HG03025 (cell line): ENCODE data around the gene SLC35F3.
"Not testable (repeated sequence)": the region's sequence is repeated elsewhere in the genome, so short reads cannot be mapped to it uniquely, and the experiment has no call there.

ENCODE experiments used
- ATAC-seq: cut with Tn5 transposase; IDR thresholded peaks from one replicate; pipeline ENCODE4 v1.9.1; 2021; ENCODE audit warnings: mild to moderate bottlenecking, moderate library complexity; ENCODE audit not compliant: unreplicated experiment, low FRiP score

SLC35F3 gene

DNA sequence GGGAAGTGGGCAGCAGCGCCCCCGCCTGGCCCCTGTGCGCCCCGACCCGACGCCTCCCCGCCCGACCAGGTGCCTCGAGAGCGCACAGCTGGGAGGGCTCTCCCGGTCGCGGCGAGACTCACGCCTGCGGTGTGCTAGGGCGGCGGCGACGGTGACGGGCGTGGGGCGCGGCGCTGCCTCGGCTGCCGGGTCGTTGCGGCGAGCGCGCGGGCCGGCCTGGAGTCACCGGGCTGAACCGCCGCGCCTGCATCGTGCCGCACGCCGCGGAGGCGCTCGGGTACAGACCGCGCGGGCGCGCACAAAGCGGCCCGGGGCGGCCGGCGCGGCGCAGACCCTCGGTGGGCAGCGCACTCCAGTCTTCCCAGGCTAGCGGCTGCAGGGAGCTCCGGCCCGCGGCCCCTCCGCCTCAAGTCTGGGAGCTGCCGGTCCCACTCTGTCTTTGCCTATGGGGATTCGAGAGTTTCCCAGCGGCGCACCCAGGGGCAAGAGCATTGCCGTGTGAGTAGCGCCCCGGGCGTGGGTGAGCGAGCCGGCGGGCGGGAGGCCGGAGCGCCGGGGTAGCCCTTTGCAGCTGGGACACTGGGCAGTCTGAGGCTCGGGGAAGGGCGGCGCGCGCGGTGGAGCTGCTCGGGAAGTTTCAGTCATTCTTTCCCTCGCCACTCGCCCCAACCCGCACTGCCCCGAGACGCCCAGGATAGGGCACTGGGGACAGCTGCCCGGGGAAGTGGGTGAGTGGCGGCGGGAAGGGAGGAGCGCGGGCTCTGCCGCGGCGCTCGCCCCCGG, at the start of gene SLC35F3:
SLC35F3 (plus strand) TSS at position 44 of the 783 bp plus-strand sequence.
- ATAC-seq, result no peak

DNA sequence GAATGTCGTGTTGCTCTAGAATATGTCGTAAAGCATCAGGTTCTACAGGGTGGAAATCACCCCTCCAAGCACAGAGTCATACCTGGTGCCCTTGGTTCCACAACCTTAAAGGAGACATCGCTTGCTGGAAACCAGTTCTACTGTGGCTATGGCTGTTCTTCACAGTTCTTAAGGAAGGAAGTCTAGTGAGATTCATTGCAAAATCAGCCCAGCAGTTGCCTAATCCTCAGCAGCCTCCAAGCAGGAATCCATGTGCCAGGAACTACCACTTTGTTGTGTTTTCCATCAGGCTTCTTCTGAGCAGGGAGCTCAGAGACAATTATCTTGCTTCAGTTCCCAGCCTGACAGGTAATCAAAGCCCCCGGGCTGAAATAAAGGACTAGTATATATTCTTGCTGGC, 45.0 kb upstream of the SLC35F3 start:
- ATAC-seq, result no peak

DNA sequence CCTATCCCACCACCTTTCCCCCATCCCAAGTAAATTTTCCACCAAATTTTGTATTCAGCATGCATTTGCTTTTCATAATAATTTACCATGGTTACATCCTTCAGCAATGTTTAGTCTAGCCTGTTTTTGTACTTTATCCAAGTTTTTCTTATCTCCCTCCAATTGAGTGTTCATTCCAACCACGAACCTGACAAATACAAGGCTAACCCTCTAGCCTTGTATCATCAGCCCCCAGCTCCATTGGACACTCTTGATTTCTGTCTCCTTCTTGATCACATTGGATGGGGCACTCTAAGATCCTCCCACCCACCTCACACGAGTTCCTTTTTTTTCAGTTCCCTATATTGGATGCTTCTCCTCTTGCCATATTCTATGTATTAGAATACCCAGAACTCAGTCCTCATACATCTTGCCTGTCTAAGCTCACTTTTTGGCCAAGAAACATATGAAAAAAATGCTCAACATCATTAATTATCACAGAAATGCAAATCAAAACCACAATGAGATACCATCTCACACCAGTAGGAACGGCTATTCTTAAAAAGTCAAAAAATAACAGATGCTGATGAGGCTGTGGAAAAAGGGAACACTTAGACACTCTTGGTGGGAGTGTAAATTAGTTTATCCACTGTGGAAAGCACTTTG, 40.5 kb upstream of the SLC35F3 start:
- no peak for ATAC-seq

DNA sequence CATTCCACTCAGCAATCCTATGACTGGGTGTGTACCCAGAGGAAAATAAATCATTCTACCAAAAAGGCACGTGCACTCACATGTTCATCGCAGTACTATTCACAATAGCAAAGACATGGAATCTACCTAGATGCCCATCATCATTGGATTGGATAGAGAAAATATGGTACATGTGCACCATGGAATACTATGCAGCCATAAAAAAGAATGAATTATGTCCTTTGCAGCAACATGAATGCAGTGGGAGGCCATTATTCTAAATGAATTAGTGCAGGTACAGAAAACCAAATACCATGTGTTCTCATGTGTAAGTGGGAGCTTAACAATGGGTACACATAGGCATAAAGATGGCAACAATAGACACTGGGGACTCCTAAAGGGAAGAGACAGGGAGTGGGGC, 39.9 kb upstream of the SLC35F3 start:
- no peak for ATAC-seq

DNA sequence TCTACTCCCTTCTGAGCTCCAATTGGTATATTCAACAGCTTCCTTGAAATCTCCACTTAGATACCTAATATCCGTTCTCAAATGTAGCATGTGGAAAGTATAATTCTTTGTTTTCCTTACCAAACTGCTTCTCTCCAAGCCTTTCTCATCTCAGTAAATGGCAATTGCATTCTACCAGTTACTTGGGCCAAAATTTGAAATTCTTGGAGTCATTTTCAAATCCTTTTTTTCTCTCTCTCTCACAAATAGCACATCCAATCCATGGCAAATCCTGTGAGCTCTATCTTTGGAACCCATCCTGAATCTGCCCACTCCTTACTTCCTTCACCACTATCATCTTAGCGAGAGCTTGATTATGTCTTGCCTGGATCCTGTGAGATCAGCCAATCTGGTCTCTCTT, 39.3 kb upstream of the SLC35F3 start:
- no peak for ATAC-seq

DNA sequence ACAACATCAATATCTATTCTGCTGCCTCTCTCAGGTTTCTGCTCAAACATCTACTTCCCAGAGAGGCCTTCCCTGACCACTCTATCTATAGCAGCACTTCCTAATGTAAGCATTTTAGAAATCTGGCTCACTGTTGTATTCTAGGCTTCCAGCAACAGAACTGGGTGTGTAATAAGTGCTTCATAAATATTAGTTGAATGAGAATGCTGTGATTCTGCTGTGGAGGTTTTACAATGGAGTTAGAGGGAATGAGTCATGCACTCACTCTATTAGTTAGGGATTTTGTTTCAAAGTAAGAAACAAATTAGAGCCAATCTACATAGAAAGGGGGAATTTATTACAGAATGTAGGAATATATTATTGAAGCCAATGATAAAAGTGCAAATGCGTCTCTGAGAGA, 38.6 kb upstream of the SLC35F3 start:
- ATAC-seq, result no peak

DNA sequence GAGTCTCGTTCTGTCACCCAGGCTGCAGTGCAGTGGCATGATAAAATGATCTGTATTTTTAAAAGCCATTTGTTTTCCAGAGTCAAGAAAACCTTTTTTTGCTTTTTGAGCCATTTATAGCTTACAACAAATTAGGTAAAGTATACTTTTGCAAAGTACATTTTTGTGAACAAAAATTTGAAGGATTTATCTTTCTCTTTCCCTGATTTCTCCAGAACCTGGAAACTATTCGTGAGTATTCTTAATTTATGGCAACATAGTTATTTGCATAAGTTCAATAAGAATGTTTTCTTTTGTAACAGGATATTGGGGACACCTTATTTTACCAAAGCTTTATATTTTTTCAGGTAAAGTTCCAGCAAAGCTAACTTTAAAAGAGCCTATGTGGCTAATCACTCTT, 37.4 kb upstream of the SLC35F3 start:
- ATAC-seq, result no peak

DNA sequence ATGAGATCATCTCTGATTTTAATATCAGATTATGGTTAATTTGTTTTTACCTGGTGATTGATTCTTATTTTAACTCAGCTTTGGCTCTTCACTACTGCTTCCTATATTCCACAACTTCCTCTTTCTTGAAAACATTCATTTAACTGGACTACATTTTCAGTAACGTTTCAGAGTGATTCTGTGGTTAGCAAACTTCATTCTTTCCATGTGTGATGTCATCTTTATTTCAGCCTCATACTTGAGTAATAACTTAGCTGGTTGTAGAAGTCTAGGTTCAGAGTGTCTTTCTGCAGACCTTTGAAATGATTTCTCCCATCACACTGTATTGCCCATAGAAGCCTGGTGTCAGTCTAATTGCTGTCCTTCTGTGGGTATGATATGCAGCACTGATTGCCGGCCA, 36.0 kb upstream of the SLC35F3 start:
- no peak for ATAC-seq

DNA sequence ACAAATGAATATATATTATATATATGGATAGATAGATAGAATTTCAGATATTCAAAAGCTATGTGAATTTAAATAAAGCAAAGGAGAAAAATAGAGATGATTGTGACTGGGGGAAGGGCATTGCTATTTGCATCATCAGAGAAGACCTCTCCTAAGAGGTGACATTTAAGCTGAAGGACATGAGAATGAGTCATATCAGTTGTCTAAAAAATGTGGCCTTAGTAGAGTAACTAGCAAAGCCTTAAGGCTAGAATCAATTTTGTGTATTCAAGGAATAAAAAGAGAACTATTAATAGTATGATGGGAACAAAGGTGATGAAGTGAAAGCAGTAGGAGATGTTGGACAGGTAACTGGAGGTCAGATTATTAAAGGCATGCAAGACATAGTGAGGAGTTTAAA, 34.8 kb upstream of the SLC35F3 start:
- no peak for ATAC-seq

DNA sequence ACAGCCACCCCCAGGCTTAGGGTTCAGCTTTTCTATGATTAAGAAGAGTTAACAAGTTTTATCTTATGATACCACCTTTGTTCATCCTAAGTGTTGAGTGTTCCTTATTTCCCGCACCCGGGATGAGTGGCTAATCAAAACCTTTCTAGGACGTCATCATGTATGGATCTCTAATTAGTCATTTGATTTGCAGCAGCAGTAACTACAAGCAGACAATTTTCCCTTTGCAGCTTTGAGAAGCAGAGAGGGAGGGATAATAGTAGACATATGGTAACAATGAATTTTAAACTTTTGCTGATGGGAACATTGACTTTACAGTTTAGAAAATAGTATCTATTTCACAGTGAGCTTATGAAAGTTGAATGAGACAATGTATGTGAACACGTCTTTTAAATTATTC, 30.8 kb upstream of the SLC35F3 start:
- ATAC-seq, result no peak

DNA sequence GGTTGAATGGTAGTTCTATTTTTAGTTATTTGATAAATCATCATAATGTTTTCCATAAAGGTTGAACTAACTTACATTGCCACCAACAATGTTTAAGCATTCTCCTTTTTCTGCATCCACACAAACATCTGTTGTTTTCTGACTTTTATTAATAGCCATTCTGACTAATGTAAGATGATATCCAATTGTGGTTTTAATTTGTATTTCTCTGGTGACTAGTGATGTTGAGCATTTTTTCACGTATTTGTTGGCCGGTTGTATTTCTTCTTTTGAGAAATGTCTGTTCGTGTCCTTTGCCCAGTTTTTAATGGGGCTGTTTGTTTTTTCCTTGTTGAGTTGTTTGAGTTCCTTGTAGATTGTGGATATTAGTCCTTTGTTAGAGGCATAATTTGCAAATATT, 24.6 kb upstream of the SLC35F3 start:
- ATAC-seq, result no peak

DNA sequence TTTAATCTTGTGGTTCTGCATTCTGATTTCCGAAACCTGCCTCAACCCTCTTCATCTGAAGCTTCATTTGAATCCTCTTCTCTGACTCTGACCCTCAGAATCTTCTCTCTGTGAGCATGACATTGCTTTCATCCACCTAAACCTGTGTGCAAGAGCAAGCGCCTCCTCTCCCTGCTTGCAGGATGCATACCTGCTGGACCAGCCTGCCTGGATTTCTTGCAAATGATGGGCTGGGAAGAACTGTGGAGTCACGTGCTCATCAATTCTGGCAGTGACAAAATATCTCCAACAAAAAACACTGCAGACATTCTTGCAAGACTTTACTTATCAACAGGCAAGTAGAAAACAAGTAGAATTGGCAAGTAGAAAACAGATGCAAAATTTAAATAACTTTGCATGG, 20.8 kb upstream of the SLC35F3 start:
- no peak for ATAC-seq

DNA sequence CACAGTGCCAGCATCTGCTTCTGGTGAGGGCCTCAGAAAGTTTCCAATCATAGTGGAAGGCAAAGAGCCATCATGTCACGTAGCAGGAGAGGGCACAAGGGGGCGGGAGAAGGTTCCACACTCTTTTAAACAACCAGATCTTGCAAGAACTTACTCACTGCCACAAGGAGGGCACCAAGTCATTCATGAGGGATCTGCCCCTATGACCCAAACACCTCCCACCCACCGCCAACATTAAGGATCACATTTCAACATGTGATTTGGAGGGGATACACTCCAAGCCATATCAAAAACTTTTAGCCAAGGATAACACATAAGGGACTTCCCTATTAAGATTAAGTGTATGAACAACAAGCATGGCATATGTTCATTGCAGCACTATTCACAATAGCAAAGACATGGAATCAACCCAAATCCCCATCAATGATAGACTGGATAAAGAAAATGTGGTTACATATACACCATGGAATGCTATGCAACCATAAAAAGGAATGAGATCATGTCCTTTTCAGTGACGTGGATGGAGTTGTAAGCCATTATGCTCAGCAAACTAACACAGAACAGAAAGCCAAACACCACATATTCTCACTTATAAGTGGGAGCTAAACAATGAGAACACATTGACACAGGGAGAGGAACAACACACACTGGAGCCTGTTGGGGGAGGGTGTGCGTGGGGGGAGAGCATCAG, 19.9 kb upstream of the SLC35F3 start:
- ATAC-seq, result no peak

DNA sequence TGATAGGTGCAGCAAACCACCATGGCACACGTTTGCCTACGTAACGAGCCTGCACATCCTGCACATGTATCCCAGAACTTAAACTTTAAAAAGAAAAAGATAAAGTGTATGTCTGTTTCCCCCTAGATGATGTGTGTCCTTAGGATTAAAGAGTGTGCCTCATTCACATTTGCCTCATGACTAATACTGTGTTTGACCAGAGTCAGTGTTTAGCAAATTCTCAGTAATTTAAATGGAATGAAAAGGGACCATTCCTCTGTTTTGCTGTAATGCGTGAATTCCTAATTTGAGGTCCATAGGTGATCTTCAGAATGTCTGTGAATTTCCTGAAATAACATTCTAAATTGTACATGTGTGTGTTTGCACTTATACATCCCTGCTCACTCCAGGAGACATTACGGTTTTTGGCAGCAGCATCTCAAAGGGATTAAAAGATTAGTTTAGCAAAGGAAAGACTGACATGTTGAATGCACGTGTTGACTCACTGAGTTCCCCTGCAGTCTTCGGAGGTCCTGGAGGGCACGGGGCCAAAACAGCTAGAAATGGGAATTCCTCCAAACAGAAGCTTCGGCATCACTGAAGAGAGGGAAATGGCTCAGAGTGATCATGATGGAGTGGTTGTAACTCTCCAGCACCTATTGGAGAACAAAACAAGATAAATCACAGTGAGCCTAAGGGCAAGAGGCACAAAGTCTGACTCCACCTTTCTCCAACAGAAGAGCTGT, 19.1 kb upstream of the SLC35F3 start:
- no peak for ATAC-seq

DNA sequence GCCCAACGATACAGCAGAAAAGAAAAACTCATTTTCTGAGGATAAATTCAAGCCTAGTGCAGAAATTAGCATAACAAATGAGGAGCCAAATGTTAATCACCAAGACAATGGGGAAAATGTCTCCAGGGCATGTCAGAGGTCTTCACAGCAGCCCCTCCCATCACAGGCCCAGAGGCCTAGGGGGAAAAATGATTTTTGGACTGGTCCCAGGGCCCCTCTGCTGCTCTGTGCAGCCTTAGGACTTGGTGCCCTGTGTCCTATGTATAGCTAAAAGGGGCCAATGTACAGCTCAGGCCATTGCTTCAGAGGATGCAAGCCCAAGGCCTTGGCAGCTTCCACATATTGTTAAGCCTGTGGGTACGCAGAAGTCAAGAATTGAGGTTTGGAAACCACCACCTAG, 13.3 kb upstream of the SLC35F3 start:
- ATAC-seq, result not testable (repeated sequence)

DNA sequence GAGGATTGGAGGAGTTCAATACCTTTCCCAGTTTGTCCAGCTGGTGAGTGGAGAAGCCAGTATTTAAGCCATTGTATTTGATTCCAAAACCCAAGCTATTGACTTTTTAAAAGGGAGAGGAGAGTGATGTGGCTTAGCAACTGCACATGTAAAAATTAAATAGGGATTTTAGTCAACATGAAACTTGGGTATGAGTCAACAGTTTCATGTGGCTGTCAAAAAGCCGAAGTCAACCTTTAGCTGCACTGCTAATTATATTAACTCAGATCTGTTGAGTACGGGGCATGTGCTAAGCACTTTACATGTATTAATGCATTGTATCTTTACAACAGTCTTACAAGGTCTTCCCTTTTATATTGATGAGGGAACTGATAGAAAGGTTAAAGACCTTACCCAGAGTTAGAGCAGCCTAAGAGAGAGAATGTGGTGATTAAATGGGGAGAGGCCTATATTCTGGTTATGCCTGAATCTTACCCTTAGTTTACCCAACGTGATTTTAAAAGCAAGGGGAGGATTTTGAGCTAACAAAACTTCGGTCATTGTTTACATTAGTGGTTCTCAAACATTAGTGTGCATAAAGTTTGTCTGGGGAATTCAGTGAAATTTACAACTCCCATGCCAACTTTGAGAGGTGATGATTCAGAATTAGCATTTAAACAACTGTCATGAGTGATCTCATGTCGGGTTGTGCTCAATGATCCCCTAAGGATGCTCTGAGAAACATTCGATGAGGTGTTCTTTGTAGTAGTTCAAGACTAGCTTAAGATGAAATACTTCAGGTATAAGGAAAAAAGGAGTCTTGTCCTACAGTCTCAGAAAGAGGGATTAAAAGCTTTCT, 6.9 kb upstream of the SLC35F3 start:
- peak; percentile 95 for ATAC-seq

DNA sequence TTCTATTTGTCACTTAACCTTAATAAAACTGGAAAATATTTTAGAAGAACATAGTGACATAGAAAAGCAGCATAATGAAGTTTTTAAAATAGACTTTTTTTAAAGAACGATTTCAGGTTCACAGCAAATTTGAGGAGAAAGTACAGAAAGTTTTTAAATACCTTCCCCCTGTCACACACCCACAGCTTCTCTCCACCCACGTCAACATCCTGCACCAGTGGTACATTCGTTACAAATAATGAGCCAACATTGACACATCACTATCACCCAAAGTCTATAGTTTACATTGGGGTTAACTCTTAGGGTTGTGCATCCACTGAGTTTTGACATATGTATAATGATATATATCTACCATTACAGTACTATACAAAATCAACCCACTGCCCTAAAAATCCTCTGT, 3.0 kb upstream of the SLC35F3 start:
- ATAC-seq, result no peak

DNA sequence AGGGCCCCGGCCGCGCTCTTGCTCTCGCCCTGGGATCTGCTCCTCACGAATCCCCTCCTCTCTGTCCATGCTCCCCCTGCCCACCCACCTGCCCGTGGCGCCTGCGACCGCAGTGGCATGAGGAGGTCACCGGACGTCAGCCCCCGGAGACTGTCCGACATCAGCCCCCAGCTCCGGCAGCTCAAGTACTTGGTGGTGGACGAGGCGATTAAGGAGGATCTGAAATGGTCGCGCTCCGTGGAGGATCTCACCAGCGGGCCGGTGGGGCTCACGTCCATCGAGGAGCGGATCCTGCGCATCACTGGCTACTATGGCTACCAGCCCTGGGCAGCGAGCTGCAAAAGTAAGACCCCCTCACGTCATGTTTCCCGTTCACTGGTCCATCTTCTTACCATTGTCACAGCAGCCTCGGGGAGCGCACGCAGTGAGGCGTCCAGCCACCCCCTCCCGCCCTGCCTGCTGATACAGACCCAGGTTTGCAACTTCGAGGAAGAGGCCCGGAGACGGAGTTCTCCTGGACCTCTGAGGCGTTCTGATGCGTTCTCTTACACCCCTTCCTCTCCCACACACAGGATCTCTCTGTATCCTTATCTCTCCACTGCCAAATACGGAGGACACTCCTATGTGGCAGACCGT, 1.1 kb downstream of the SLC35F3 start:
- no peak for ATAC-seq

DNA sequence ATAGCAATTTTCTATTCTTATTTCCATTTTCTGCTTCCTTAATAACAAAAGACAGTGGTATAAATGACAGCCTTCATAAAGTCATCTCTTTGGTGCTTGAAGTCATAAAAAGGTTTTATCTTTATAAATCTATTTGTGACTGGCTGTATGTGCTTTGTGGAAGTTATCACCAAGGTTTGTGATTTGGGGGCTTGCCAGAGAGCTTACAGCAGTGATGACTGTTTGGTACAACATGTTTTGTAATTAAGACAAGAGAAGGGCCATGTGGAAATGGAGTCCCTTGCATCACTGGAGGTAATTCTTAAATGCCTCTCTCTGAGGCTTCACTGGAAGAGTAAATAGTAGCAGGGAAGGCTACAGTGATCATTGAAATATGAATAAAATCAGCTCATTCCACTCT, 2.7 kb downstream of the SLC35F3 start:
- no peak for ATAC-seq

DNA sequence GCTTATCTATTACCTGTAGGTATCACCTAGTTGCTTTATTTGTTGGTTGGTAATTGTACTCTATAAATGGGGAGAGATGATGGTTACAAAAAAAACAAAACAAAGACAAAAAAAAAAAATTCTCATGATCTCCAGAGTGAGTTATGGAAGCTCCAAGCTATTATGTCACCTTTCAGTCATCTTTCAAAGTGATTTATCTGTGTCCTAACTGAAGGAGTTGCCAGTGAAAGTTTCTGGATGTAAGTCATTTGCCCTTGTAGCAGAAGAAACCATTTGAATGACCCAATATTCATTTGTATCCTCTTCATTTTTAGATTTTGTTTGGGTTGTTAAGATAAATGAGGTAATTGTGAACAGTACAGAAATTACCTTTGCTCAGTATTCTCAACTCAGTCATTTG, 3.6 kb downstream of the SLC35F3 start:
- ATAC-seq, result no peak
